Mesothelial cell of epicardium (in vitro differentiated cells): ENCODE results near the gene KIRREL3. TPM values are rescaled to one million over a fixed set of nuclear protein-coding genes. Genes with fewer than 3 reads are reported as not detected.

ENCODE experiments used
- DNase-seq, 2 experiments: peaks; one replicate each; pipeline ENCODE4 v3.0.0; 2021; ENCODE audit warnings: low spot score in 2 of 2; ENCODE audit not compliant: unreplicated experiment in 2 of 2
- H3K27ac Mint-ChIP-seq: 2 replicates; pipeline ENCODE4 v1.8.0; 2021; ENCODE audit warnings: mixed read lengths
- H3K27me3 Mint-ChIP-seq: 2 replicates; pipeline ENCODE4 v1.8.0; 2021; ENCODE audit warnings: low read depth, mixed read lengths
- H3K36me3 Mint-ChIP-seq: 2 replicates; pipeline ENCODE4 v1.8.0; 2021; ENCODE audit warnings: mixed read lengths
- H3K4me1 Mint-ChIP-seq: 2 replicates; pipeline ENCODE4 v1.8.0; 2021; ENCODE audit warnings: mixed read lengths
- H3K4me3 Mint-ChIP-seq: 2 replicates; pipeline ENCODE4 v1.8.0; 2021; ENCODE audit warnings: mild to moderate bottlenecking, moderate library complexity, mixed read lengths
- H3K9me3 Mint-ChIP-seq: 2 replicates; pipeline ENCODE4 v1.8.0; 2021; ENCODE audit warnings: mixed read lengths
- total RNA-seq: library from RNA; stranded (reverse); gene quantifications from 3 replicates; pipeline ENCODE4 v1.2.1, GENCODE V29; 2021
- TF ChIP-seq, protein P1 (sequence below): fragments of 200-600 bp; sonication (generic); IDR thresholded peaks from one replicate; pipeline ENCODE4 v1.5.0; 2021; ENCODE audit warnings: antibody characterized with exemption; ENCODE audit not compliant: unreplicated experiment

The KIRREL3 gene
- total RNA-seq, 1 donor from 2014 or later = 0.31 TPM

DNA sequence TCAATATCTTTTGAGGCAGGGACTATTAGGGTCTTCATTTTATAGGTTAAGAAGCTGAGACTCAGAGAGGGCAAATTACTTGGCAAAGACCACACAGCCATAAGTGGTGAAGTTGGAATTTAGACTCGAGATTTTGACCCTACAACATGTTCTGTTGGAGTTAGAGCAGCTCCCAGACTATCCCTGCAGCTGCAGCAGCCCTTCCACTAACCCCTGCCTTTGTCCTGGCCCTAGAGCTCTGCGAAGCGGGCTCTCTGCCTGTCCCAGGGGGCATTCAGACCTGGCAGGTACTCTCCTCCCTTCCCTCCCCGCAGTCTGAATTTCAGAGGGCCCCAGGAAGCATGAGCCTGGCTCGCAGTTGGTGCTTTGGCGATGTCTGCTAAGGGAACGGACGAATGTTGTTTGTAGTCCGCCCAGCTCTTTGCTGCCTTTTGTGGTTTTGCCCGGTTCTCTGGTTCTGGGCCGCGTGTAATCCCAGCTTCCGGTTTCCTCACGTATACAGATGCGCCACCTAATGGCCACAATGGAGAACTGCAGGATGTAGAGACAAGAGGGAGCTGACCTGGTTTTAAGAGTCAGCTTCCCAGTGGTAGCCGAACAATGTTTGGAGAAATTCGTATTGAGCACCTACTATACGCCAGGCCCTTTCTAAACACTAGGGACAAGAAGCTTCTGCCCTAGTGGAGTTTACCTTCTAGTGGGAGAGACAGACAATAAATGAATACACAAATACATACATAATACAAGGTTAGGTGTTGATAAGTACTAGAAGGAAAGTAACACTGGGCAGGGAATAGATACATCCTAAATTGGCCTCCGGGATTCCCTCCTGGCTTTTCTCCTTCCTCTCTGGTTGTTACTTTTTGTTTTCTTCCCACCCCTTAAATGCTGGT is 519.9 kb downstream of the KIRREL3 start:
- Mint-ChIP-seq H3K27me3 (peaks cover 17% of the 10 kb centered on the region), H3K4me1 (peaks cover 5% of the 10 kb centered on the region), H3K27ac (peak overlapping the region; percentile 86), H3K36me3 (no peaks in the 10 kb centered on the region), H3K9me3 (no peaks in the 10 kb centered on the region), H3K4me3 (peak overlapping the region; percentile 26)
- TF ChIP-seq, protein P1, sequence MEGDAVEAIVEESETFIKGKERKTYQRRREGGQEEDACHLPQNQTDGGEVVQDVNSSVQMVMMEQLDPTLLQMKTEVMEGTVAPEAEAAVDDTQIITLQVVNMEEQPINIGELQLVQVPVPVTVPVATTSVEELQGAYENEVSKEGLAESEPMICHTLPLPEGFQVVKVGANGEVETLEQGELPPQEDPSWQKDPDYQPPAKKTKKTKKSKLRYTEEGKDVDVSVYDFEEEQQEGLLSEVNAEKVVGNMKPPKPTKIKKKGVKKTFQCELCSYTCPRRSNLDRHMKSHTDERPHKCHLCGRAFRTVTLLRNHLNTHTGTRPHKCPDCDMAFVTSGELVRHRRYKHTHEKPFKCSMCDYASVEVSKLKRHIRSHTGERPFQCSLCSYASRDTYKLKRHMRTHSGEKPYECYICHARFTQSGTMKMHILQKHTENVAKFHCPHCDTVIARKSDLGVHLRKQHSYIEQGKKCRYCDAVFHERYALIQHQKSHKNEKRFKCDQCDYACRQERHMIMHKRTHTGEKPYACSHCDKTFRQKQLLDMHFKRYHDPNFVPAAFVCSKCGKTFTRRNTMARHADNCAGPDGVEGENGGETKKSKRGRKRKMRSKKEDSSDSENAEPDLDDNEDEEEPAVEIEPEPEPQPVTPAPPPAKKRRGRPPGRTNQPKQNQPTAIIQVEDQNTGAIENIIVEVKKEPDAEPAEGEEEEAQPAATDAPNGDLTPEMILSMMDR = peak; percentile 96
- peak; percentile 40 to 74 for DNase-seq

DNA sequence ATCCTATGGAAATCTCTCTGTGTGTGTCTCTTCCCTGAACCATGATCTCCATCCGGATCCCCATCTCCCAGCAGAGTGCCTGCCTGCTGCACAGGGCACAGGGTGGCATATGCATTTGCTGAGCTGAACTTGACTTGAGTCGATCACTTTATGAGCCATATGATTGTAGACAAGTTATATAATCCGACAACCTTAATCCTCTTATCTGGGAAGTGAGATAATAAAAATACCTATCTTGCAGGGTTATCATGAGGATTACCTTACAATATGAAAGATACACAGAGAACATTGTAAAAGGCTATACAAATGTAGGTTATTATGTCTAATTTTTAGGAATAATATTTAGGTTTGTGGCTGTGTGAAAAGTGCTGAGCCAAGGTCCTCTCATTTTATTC is 520.6 kb downstream of the KIRREL3 start:
- no peaks in the 10 kb centered on the region for H3K36me3 Mint-ChIP-seq
- no peak overlapping the region for H3K4me3 Mint-ChIP-seq
- TF ChIP-seq, protein P1 = no peak
- H3K9me3 Mint-ChIP-seq = no peaks in the 10 kb centered on the region
- H3K27ac Mint-ChIP-seq = no peak overlapping the region
- peaks cover 5% of the 10 kb centered on the region for H3K4me1 Mint-ChIP-seq
- H3K27me3 Mint-ChIP-seq = peaks cover 19% of the 10 kb centered on the region
- no peak for DNase-seq

DNA sequence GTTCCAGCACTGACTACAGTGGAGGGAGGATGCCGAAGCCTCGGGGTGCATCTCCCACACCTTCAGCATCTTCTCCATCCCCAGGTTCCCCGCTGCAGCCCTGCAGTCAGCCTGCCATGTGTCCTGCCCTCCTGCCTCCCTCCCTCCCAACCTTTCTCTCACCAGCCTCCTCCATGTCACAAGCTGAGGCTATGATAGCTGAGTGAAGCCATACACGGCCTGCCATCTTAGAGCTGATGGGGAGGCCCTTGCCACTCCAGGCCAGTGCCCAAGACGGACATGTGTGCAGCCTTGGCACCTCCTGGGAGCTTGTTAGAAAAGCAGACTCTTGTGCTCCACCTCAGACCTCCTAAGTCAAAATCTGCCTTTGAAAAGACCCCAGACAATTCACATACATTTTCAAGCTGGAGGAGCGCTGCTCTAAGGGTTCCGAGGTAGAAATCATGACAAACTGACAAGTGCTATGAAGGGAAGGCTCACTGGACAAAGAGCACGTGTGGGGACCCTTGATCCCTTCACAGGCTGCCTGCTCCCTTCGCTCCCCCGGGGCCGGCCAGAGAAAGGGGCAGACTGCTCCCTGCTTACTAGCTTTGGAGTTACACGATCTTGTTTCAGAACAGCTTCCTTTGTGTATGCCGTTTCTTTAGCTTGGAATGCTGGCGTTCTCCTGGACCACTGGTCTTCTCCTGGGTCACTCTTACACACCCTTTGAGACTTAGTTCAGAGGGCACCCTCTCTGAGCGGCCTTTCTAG is 521.2 kb downstream of the KIRREL3 start:
- Mint-ChIP-seq H3K27me3 (peaks cover 19% of the 10 kb centered on the region), H3K4me1 (peaks cover 5% of the 10 kb centered on the region), H3K27ac (no peak overlapping the region), H3K4me3 (no peak overlapping the region), H3K9me3 (no peaks in the 10 kb centered on the region), H3K36me3 (no peaks in the 10 kb centered on the region)
- TF ChIP-seq, protein P1 = no peak
- no peak for DNase-seq

DNA sequence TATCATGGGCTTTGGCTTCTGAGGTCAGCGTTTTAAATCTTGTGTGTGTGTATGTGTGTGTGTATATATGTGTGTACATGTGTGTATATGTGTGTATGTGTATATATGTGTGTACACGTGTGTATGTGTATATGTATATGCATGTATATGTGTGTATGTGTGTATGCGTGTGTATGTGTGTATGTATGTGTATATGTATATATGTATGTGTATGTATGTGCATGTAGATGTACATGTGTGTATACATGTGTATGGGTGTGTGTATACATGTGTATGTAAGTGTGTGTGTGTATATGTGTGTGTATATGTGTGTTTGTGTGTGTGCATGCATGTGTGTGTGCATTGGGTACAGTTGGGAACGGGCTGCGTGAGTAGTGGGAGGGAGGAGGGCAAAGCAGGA is 522.1 kb downstream of the KIRREL3 start:
- Mint-ChIP-seq H3K27ac (no peak overlapping the region), H3K27me3 (peaks cover 17% of the 10 kb centered on the region), H3K36me3 (no peaks in the 10 kb centered on the region), H3K4me3 (no peak overlapping the region), H3K9me3 (no peaks in the 10 kb centered on the region), H3K4me1 (peaks cover 5% of the 10 kb centered on the region)
- DNase-seq = no peak
- TF ChIP-seq, protein P1 = no peak

DNA sequence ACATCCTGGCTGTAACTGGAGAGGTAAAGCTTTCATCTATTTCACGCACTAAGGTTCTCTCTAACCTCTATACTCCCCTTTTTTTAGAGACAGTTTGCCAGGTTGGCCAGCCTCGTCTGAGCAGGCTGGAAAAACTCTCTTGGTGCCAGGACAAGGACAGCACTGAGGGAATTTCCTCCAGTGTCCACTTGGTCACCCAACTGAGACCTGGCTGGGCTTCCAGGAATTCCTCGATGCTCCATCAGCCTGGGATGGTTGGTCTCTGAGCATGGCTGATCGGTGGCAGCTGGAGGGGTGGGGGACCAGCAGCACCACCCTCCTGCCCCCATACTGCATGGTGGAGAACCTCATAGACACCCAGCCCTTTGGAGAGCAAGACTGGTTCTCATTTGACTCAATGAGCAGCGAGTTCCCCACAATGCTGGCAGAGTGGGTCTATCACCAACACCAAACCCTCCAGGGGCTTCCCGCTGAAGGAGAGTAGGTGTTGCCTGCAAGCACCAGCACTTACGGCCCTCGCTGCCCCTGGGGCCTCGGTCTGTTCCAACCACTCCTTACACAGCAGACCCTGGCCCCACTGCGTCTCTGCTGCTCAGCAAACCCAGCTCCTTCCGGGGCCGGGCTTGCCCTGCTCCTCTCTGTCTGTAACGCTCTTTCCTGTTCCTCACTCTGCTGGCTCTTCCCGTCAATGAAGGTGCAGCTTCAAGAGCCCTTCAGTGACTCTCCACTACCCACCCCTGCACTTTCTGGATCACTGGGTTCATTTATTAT is 522.9 kb downstream of the KIRREL3 start:
- H3K27ac Mint-ChIP-seq = no peak overlapping the region
- no peak for DNase-seq
- peaks cover 5% of the 10 kb centered on the region for H3K4me1 Mint-ChIP-seq
- no peak overlapping the region for H3K4me3 Mint-ChIP-seq
- H3K27me3 Mint-ChIP-seq = peaks cover 17% of the 10 kb centered on the region
- TF ChIP-seq, protein P1 = no peak
- no peaks in the 10 kb centered on the region for H3K36me3 Mint-ChIP-seq
- H3K9me3 Mint-ChIP-seq = no peaks in the 10 kb centered on the region
